GM19467 (cell line): ENCODE measurements around the gene CRIM1.
A peak's percentile ranks its signal among the peaks of the same experiment; 100 is the strongest.
"Not testable (repeated sequence)": the region's sequence is repeated elsewhere in the genome, so short reads cannot be mapped to it uniquely, and the experiment has no call there.

Experiments
- ATAC-seq: cut with Tn5 transposase; IDR thresholded peaks from one replicate; pipeline ENCODE4 v1.9.1; 2021; ENCODE audit warnings: mild to moderate bottlenecking, moderate library complexity; ENCODE audit not compliant: unreplicated experiment

The CRIM1 gene, protein sequence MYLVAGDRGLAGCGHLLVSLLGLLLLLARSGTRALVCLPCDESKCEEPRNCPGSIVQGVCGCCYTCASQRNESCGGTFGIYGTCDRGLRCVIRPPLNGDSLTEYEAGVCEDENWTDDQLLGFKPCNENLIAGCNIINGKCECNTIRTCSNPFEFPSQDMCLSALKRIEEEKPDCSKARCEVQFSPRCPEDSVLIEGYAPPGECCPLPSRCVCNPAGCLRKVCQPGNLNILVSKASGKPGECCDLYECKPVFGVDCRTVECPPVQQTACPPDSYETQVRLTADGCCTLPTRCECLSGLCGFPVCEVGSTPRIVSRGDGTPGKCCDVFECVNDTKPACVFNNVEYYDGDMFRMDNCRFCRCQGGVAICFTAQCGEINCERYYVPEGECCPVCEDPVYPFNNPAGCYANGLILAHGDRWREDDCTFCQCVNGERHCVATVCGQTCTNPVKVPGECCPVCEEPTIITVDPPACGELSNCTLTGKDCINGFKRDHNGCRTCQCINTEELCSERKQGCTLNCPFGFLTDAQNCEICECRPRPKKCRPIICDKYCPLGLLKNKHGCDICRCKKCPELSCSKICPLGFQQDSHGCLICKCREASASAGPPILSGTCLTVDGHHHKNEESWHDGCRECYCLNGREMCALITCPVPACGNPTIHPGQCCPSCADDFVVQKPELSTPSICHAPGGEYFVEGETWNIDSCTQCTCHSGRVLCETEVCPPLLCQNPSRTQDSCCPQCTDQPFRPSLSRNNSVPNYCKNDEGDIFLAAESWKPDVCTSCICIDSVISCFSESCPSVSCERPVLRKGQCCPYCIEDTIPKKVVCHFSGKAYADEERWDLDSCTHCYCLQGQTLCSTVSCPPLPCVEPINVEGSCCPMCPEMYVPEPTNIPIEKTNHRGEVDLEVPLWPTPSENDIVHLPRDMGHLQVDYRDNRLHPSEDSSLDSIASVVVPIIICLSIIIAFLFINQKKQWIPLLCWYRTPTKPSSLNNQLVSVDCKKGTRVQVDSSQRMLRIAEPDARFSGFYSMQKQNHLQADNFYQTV

DNA sequence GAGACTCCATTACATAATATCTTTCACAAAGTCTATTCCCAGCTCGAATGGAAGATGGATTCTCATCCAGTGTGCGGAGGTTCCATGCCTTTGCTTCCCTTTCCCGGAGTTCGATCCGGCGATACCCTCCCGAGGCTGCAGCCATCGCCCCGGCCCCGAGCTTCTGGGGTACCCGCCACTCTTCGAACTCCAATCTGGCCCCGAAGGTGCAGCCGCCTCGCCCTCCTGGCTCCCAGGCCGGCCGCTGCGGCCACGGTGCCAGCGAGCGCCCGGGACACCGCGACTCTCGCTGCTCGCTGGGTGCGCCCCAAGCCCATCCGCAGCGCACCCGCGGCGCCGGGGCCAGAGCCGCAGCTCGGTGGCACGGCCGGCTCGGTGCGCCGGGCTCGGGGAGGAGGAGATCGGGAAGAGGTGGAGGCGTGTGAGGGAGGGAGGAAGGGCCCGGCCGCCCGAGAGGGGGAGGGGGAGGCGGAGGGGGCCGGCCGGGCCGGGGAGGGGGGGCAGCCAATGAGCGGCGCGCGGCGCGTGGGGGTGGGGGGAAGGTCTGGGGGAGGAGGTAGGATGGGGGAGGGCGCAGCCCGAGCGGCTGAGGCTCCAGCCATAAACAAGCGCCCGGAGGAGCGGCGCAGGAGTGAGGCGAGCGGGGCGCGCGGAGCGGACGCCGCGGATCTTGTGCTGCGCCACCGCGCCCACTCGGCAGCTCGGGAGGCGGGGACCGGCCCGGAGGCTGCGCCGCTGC is at the start of gene CRIM1:
Gene CRIM1 (plus strand): TSS at position 628 of the 739 bp plus-strand sequence. CDS start 515 bp downstream, outside the sequence.
- peak; percentile 42 for ATAC-seq

DNA sequence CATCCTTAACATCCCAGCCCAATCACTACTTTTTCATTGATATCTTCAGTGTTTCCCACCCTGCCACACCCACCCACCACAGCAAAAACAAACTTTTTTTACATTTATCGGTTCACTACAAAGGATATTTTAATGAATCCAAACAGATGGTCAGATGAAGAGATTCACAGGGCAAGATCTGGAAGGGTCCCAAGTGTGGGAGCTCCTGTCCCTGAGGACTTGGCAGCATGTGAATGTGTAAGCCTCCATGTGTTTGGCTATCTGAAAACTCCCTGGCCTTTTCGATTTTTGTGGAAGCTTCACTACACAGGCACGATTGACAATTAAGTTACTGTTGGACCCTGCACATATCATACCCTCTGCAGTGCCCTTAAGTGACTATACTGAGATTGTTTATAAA is 48.1 kb upstream of the CRIM1 start:
- ATAC-seq: no peak

DNA sequence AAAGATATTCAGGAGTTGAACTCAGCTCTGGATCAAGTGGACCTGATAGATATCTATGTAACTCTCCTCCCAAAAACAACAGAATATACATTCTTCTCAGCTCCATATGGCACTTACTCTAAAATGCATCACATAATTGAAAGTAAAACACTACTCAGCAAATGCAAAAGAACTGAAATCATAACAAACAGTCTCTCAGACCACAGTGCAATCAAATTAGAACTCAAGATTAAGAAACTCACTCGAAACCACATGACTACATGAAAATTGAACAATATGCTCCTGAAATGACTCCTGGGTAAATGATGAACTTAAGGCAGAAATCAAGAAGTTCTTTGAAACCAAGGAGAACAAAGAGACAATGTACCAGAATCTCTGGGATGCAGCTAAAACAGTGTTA is 45.1 kb upstream of the CRIM1 start:
- not testable (repeated sequence) for ATAC-seq

DNA sequence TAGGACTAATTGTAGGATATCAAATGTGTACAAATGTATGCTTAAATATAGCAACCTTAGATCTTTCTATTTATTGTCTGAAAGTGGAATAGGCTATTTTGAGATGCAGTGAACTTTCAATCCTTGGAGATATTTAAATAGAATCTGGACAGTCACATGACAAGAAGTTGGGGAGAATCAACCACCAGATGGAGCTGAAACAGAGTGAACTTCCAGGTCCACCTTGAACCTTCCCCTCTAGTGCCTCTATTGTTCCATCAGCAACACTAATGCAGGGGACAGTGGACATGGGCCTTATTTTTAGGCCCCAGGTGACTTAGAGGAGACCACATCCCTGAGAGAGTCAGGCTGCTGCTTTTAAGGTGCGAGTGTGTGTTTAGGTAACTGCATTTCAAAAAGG is 37.0 kb upstream of the CRIM1 start:
- no peak for ATAC-seq

DNA sequence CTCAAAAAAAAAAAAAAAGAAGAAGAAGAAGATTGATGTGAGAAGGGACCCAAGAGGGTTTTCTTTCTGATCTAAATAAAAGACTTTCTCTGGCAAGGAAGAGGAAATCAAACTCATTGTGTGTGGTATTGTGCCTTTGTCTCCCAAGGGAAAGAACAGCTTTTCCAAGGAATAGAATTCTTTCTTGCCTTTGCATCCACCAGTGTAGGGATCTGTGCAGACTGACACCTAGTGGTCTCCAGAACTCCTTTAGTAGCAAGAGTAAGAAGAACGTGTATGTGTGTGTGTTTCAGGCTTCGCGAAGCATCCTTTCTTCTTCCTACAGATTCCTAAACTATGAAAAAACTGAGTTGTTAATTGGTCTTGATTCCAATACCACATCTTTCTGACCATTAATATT is 33.5 kb upstream of the CRIM1 start:
- no peak for ATAC-seq

DNA sequence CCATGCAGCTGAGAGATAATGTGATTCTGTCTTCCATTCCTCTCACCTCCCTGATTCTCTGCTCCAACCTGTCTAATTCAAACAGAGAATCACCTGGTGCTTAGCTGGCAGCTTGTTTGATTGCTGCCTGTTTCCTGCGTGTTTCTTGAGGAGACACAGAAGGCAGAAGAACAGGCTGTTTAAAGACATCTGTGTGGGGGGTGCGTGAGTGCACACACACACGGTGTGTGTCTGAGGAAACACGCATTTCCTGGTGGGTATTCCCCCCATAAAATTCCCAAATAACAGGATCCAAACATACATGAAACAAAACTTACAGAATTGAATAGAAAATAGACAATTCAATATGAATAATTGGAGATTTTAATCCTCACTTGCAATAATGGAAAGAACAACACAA is 29.3 kb upstream of the CRIM1 start:
- no peak for ATAC-seq

DNA sequence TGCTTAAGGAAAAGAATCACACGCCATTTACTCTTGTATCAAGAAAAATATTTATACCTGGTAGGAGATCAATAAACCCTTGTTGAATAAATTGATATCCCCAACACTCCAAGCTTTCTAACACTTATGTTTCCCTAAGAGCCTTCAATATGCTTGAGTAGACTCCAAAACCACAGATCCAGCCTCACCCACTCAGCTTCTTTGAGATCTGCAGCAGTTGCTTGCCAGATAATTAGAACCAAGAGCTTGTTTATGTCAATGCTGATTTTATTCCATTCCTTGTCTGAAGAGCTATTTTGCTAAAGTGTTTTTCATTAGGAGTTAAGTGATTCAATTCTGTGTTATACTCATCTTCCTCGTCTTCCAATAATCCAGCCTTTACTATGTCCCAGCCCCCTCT is 26.3 kb upstream of the CRIM1 start:
- ATAC-seq: no peak

DNA sequence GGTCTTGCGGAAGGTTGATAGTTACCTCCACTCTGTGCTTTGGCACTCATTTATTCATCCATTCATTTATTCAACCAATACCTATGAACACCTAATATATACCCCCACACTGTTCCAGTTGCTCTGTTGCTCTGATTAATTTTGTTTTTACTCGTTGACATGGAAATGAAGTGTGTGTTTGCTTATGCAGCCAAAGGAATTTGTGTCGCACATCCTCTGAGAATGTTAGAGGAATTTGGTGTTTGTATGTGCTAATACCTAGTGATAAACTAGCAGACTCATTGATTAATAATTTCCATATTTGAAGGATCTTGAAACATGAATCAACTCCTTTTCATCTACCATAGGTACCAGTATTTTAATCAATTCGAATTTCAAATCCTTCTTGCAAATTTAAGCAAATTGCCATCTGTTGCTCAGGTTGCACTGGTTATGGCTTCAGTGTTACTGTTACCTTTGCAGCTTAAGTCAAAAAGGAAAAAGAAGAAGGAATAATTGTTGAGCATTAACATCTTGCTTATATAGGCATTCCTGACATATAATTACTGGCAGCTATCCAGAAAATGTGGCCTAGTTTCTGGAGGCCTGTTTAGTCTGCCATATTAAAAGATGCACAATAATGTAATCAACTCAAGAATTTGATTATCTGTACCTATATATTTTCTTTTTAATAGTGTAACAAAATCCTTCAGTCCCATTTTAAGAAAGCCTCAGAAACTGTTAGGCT is 25.7 kb upstream of the CRIM1 start:
- ATAC-seq: no peak

DNA sequence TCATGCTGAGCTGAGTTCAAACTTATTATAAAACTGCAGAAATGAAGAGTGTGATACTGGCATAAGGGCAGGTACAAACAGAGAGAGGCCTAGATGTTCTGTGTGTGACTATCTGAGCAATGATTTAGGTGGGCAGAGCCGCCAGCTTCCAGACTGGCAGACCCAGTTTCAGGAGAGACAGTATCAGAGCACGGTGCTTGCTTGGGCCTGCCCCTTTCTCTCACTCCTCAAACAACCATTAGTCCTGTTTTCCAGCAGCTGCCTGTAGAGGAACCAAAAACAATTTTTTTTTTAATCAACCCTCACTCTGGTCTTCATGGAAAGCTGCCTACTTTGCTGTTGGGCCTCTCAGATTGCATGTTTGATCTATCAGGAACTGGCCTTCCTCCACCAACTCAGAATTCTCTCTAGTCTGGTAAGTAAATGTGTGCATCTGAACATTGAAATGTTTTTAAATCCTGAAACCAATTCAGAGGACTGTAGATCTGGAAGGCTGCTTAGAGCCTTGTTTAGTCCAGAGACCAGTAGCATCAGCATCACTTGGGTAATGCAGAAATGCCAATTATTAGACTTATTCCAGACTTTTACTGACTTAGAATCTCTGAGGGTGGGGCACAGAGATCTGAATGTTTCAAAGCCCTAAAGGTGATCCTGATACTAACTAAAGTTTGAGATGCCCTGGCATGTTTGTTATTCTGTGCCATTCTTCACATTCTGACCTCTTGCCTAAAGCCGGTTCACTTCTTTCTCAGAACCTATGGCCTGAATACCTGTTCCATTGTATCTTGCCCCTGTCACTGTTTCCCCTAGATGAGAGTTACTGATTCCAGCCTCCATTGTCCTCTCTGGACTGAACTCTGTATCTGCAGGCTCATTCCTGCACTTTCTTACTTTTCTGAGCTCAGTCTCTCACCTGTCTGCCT is 24.8 kb upstream of the CRIM1 start:
- no peak for ATAC-seq

DNA sequence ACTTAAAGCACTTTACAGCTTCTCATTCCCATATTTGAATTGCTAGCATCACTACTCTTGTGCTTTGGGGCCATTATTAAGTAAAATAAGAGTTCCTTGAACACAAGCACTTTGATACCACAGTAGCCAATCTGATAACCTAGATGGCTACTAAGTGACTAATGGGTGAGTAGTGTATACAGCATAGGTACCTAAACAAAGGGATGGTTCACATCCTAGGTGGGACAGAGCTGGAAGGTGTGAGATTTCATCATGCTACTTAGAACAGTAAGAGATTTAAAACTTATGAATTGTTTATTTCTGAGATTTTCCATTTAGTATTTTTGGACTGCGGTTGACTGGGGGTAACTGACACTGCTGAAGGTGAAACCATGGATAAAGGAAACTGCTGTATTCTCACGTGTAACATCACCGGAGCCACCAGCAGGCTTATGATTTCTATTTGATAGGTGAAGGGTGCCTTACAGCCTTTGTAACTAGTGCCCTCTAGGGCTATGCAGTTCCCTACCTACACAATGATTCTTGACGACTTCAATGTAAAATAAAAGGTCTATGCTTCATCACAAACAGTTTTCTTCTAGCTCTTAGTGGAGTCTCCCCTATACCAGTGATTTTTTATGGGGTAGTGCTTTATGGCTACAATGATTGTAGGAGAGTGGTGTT is 22.1 kb upstream of the CRIM1 start:
- no peak for ATAC-seq

DNA sequence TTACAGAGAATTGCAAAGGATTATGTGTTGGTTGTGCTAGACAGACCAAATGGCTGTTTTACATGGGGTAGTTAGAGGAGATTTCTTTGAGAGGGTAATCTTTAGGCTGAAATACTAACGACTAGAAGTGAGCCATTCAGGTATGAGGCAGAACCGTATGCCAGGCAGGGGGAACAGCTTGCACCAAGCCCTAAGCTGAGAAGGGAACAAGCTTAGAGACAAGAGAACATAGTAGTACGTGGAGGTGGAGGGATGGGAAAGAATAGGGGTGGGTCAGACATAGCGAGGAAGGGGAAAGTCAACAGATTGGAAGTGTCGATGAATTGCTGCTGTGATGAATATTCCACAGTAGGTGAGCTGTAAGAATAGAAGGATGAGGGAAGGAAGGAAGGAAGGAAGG is 20.0 kb upstream of the CRIM1 start:
- no peak for ATAC-seq

DNA sequence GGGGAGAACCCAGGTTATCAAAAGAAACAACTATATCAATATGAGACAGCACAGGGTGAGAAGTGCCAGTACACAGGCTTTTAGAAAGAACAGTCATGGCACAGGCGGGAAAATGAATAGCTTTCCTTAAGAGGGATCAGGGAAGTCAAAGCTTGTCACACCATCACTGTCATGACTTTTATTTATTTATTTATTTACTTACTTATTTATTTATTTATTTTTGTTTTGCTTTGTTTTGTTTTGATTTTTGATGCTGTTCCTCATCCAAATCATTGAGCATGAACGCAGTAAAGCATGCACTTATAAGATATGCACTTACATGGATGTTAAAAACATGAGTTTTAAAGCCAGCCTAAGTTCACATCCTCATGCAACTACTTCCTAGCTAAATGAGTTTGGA is 19.3 kb upstream of the CRIM1 start:
- no peak for ATAC-seq

DNA sequence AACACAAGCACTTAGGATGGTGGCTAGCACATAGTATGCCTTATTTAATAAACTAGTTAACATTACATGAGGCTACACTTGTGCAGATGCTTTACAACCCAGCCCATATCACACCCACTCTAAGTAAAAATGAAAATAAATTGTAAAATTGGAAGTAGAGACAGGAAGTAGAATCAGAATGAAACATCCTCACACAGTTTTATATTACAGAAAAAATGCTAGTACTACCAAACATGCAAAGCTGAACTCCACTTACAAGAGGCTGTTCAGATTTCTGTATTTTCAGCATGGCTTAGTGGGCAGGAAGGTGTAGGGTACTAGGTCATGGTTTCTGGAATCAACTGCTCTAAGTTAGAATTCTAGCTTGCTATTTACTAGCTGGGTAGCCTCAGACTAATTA is 18.2 kb upstream of the CRIM1 start:
- peak; percentile 66 for ATAC-seq

DNA sequence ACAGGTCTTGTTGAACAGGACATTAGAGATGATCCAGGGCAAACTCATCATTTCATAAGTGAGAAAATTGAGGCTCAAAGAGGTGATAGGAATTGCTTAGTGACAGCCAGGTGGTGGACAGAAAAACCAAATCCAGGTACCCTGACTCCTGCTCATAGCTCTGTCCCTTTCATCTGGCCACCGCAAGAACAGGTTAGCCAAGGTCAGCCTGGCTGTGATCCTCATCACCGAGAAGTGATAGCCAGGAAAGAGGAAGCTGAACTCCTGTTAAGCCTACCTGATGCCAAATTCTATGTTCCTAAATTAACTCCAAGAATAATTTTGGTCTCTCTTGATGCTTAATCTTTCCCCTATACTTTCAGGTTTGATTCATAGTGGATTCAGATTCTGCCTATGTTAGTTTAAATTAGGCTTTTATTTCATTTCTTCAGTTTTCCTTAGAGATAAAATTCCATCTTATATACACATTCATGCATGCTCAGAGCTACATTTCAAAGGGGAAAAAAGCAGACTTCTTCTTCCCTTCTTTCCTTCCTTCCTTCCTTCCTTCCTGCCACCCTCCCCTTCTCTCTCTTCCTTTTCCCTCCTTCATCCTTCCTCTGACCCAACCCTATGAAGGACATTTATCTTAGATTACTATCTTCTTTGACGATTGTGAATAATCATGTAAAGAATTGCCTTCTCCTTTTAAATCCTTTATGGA is 17.3 kb upstream of the CRIM1 start:
- no peak for ATAC-seq

DNA sequence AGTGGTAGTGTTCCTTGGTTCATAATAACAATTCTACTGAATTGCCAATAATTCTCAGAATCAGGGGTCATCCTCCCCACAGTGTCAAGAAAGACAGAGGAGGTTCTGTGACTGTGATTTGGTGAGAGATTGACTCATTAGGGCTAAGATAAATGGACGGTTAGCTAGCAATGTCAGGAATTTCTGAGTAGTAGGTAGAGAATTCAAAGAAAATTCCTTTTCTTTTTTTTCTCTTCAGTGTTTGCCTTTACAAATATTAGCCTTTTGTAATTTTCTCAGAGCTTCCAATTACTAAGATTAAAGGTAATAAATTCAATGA is 16.8 kb upstream of the CRIM1 start:
- ATAC-seq: no peak

DNA sequence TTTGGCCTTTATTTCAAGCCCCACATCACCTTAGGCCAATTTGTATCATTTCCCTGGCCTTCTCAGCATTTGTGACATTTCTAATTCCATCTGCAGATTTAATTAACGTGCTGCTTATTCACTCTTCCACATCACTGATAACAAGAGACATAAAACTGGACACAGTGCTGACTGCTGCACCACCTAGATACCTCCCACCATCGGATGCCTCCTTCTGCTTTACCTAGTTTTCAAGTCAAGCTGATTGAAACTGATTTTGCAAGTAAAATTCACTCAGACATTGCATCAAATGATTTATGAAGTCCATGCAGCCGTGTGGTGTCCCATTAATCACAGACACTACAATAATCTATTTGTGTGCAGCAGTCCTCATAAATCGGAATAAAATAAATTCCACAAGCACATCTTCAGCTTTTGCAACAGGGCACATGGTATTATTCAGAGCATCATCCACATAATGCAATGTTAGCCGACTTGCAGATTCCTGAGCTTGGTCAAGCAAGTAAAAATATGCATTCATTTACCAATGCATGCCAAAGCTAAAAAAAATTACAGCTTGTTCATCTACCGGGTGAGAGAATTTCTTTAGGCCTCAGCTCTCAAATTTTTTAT is 15.9 kb upstream of the CRIM1 start:
- ATAC-seq: no peak

DNA sequence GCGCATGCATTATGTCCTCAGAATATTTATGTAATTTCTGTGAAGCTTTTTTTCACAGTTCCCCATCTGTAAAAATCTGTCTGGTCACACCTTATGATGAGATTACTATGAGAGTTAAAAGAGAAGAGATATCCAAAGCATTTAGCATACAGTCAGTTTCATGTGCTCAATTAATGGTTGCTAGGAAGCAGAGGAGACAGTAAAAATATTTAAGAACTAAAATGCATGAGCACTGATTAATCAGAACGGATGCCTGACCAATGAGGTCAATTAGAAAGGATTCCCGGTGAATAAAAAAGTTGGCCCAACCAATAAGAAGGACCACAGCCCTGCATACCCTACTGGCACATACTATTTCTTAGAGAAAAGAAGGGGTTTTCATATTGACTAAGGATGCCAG is 12.0 kb upstream of the CRIM1 start:
- no peak for ATAC-seq

DNA sequence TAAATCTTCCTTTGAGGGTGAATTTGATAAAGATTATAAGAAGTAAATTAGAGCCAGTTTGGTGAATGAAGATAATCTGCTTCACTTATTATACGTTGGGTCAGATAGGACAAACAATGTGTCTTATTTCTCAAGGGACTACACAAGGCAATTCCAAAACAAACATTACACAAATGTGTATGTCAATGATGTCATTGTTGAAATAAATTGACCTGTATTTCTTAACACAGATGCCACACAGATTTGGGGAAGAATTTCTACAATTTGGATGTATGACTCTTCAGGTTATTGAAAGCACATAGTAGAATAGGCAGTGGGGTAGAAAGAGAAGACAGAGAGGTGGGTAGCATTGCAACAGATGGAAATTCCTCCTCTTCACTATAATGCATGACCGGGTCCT is 6.9 kb upstream of the CRIM1 start:
- ATAC-seq: no peak
